ENCODE results near the gene KRT81. TPM values are rescaled to one million over a fixed set of nuclear protein-coding genes. Genes with fewer than 3 reads are reported as not detected.
"Not testable (repeated sequence)": the region's sequence is repeated elsewhere in the genome, so short reads cannot be mapped to it uniquely, and the experiment has no call there.

Gene KRT81
- total RNA-seq, 2 experiments from 2014 or later = not detected

DNA sequence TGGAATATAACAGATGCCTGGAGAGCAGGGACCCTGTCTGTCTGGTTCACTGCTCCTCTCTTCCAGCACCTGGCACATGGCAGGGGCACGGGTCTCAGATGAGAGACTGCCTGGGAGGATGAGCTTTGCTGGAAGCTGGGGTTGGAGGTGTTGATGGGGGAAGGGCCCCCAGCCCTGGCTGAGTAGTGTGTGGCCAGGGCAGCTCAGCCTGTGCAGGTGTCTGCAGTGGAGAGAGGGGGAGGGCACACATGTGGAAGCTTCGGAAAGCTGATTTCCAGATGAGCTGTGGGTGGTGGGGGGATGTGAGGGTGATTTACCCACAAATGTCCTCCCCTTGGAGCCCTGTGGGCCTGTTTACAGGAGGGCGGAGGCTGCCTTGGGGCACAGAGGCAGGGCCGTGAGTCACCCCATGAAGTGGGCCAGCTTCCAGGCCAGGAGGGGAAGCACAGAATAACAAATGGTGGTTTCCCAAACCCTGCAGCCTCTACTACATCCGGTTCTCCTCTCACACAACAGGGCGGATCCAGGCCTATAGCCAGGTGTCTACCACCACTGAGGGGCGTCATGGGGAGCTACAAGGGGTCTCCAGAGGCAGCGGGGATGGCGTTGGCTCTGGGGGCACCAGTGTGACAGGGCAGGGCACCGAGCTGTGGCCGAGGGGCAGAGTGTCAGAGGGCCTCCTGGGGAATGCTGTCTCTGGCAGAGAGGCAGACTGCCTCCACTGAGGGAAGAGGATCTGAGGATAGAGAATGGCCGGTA is 47.3 kb downstream of the KRT81 start:
- H3K36me3 Mint-ChIP-seq (ENCODE audit: low read depth) = peaks cover 3% of the 10 kb centered on the region
- POLR2A ChIA-PET = interaction anchor here (1.0 to 2.3 kb wide), 5 partner anchors 9 to 21 kb away, joined by 3 to 7 read pairs (median 4); no protein-coding TSS in a partner anchor
- H3K4me1 Mint-ChIP-seq = peaks cover 56% of the 10 kb centered on the region
- CTCF ChIA-PET = interaction anchor here (1.2 to 3.3 kb wide), 5 partner anchors 7 to 100 kb away, joined by 3 to 32 read pairs (median 5); no protein-coding TSS in a partner anchor
- peak overlapping the region; percentile 89 for H3K27ac Mint-ChIP-seq
- no peaks in the 10 kb centered on the region for H3K9me3 Mint-ChIP-seq
- H3K4me3 Mint-ChIP-seq = peak overlapping the region; percentile 66
- H3K27me3 Mint-ChIP-seq = peaks cover 6% of the 10 kb centered on the region
- peak; percentile 78 for DNase-seq

DNA sequence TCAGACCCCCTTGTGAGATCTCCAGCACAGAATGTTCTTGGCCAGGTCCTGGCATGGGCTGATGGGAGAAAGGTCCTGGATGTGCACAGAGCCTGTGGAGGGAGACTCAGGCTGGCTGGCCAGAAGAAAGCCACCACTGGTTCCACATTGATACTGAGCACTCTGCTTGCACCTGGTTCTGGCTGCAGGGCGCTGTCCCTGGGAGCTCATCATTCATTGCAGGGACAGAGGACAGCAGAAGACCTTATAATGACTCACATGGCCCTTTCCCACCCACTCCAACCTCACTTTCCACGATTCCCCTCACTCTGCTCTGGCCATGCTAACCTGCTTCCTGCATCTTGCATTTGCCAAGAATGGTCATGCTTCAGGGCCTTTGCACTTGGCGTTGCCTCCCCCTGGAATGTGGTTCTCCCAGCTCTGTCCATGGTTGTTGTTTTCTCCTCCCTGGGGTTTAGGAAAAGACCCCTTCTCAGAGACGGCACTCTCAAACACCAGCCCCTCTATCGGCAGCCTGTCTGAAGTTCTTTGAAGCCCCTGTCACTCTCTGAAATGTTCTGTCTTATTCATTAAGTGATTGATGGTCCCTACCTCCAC is 48.0 kb downstream of the KRT81 start:
- Mint-ChIP-seq H3K27me3 (peaks cover 7% of the 10 kb centered on the region), H3K36me3 (ENCODE audit: low read depth) (peaks cover 3% of the 10 kb centered on the region), H3K4me3 (no peak overlapping the region), H3K9me3 (no peaks in the 10 kb centered on the region), H3K4me1 (peaks cover 56% of the 10 kb centered on the region), H3K27ac (peak overlapping the region; percentile 89)
- ChIA-PET CTCF (interaction anchor here (1.2 to 3.3 kb wide), 3 partner anchors 8 to 35 kb away, joined by 5 to 32 read pairs (median 11); no protein-coding TSS in a partner anchor), POLR2A (interaction anchor here (1.0 to 2.3 kb wide), 5 partner anchors 10 to 21 kb away, joined by 3 to 7 read pairs (median 4); no protein-coding TSS in a partner anchor)
- DNase-seq = no peak

DNA sequence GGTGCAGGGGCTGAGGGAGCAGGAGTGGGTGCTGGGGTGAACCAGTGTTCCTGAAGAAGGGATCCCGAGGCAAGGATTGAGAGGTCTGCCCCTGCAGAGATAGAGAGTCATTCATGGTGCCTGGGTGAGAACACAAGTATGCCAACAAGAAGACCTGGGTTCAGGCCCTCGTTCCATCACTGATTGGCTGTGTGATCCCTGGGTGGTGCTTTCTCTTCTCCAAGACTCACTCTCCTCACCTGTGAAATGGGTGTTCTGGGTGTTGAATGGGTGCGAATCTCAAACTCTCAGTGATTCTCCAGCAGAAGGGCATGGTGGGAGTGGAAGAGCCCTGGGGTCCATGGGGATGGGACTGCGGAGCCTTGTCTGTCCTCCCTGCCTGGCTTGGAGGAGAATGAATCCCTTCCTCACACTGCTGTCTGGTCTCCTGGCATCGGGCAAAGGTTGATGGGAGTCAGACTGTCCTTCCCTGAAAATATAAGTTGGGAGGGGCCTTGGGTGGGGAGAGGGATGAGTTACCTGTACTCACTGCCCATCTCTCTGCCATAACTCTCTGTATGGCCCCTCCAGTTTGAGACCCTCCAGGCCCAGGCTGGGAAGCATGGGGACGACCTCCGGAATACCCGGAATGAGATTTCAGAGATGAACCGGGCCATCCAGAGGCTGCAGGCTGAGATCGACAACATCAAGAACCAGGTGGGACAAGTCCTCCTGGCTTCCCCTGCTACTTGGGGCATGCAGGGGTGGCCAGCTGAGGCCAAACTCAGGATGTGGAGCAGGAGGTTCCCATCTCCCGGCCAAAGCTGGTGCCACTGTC is 48.7 kb downstream of the KRT81 start:
- CTCF ChIA-PET = interaction anchor here (1.2 kb wide), 1 partner anchor 9 kb away, joined by 5 read pairs; no protein-coding TSS in a partner anchor
- H3K36me3 Mint-ChIP-seq (ENCODE audit: low read depth) = peaks cover 3% of the 10 kb centered on the region

GRCh38 chr12:52241205-52241842 is 50.0 kb downstream of the KRT81 start:
- Mint-ChIP-seq H3K36me3 (ENCODE audit: low read depth) (peaks cover 3% of the 10 kb centered on the region), H3K4me3 (no peak overlapping the region), H3K27ac (no peak overlapping the region), H3K9me3 (no peaks in the 10 kb centered on the region), H3K4me1 (peaks cover 38% of the 10 kb centered on the region), H3K27me3 (peaks cover 7% of the 10 kb centered on the region)
- CTCF ChIA-PET = interaction anchor here (0.6 kb wide), 1 partner anchor 69 kb away, joined by 3 read pairs; no protein-coding TSS in a partner anchor
- DNase-seq = no peak
- POLR2A ChIA-PET = no interaction called here

More for the DNA sequence above, 48.7 kb downstream of the KRT81 start:
- H3K9me3 Mint-ChIP-seq = no peaks in the 10 kb centered on the region
- H3K27ac Mint-ChIP-seq = no peak overlapping the region
- DNase-seq = no peak
- peaks cover 7% of the 10 kb centered on the region for H3K27me3 Mint-ChIP-seq
- H3K4me3 Mint-ChIP-seq = no peak overlapping the region
- H3K4me1 Mint-ChIP-seq = peaks cover 51% of the 10 kb centered on the region
- POLR2A ChIA-PET = interaction anchor here (1.1 to 2.3 kb wide), 2 partner anchors 16 to 22 kb away, joined by 3 to 7 read pairs; no protein-coding TSS in a partner anchor

GRCh38 chr12:52240247-52240646 is 51.1 kb downstream of the KRT81 start:
- H3K4me3 Mint-ChIP-seq; H3K27ac Mint-ChIP-seq; H3K36me3 Mint-ChIP-seq (ENCODE audit: low read depth); POLR2A ChIA-PET; DNase-seq; H3K9me3 Mint-ChIP-seq: not testable (repeated sequence)
- peaks cover 11% of the 10 kb centered on the region for H3K27me3 Mint-ChIP-seq
- CTCF ChIA-PET = interaction anchor here (1.1 kb wide), 1 partner anchor 18 kb away, joined by 3 read pairs; no protein-coding TSS in a partner anchor
- peaks cover 27% of the 10 kb centered on the region for H3K4me1 Mint-ChIP-seq

DNA sequence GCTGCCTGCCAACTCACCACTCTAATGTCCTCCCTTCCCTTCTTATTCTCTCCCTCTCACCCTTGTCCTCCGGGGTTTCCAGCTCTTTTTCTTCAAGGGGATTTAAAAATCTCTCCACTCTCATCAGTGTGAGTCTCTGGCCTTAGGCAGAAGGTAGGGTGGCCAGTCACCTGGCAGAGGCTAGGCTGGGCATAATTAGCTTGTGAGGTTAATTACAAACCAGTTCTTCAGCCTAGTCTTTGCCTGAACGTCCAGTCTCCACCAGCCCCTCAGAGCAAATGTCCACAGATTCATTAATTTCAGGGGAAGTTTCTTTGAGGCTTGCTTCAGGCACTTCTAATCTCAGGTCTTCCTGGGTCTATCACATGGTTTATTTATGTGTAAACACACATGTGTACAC is 51.6 kb downstream of the KRT81 start:
- ChIA-PET CTCF (interaction anchor here (1.1 kb wide), 1 partner anchor 18 kb away, joined by 3 read pairs; no protein-coding TSS in a partner anchor), POLR2A (no interaction called here)
- H3K27me3 Mint-ChIP-seq = peaks cover 12% of the 10 kb centered on the region
- DNase-seq = no peak
- H3K9me3 Mint-ChIP-seq = no peaks in the 10 kb centered on the region
- peaks cover 3% of the 10 kb centered on the region for H3K36me3 Mint-ChIP-seq (ENCODE audit: low read depth)
- no peak overlapping the region for H3K4me3 Mint-ChIP-seq
- no peak overlapping the region for H3K27ac Mint-ChIP-seq
- H3K4me1 Mint-ChIP-seq = peaks cover 22% of the 10 kb centered on the region

GRCh38 chr12:52238916-52239646 is 52.3 kb downstream of the KRT81 start:
- no peak overlapping the region for H3K4me3 Mint-ChIP-seq
- peaks cover 18% of the 10 kb centered on the region for H3K27me3 Mint-ChIP-seq
- no peak for DNase-seq
- H3K27ac Mint-ChIP-seq = no peak overlapping the region
- H3K36me3 Mint-ChIP-seq (ENCODE audit: low read depth) = no peaks in the 10 kb centered on the region
- H3K4me1 Mint-ChIP-seq = peaks cover 15% of the 10 kb centered on the region
- POLR2A ChIA-PET = interaction anchor here (3.2 kb wide), 1 partner anchor 13 kb away, joined by 16 read pairs; no protein-coding TSS in a partner anchor
- CTCF ChIA-PET = interaction anchor here (1.1 to 2.3 kb wide), 2 partner anchors 17 to 40 kb away, joined by 3 to 9 read pairs; no protein-coding TSS in a partner anchor
- H3K9me3 Mint-ChIP-seq = no peaks in the 10 kb centered on the region

DNA sequence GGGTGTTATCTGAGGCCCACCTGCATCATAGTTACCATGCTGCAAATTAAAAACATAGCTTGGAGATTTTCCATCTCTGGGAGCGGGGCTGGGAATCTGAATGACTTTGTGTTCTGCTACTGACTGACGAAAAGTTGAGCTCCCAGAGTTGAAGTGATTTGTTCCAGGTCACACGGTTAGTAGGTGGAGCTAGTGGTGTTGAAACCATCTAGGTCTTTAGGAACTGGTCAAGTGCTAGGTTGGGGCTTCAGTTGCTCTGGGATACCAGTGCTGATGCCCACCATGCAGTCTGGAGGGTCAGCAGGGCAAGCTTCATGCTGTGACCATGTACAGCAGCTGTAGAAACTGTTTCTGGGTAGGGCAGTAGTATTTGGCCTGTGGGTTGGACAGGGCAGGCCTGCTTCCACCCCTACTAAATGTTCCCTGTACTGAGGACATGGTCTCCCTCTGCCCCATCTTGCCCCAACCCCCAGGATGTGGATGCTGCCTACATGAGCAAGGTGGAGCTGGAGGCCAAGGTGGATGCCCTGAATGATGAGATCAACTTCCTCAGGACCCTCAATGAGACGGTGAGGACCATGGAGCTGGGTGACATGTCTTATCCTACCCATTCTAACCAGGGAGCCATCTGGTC is 53.0 kb downstream of the KRT81 start:
- ChIA-PET CTCF (interaction anchor here (0.8 to 2.3 kb wide), 4 partner anchors 8 to 41 kb away, joined by 3 to 9 read pairs (median 4); no protein-coding TSS in a partner anchor), POLR2A (interaction anchor here (3.2 kb wide), 1 partner anchor 13 kb away, joined by 16 read pairs; no protein-coding TSS in a partner anchor)
- H3K9me3 Mint-ChIP-seq = no peaks in the 10 kb centered on the region
- no peak overlapping the region for H3K4me3 Mint-ChIP-seq
- H3K36me3 Mint-ChIP-seq (ENCODE audit: low read depth) = no peaks in the 10 kb centered on the region
- H3K27ac Mint-ChIP-seq = no peak overlapping the region
- H3K27me3 Mint-ChIP-seq = peaks cover 22% of the 10 kb centered on the region
- peaks cover 8% of the 10 kb centered on the region for H3K4me1 Mint-ChIP-seq
- DNase-seq = no peak

- CTCF ChIA-PET = interaction anchor here (1.2 to 2.3 kb wide), 3 partner anchors 15 to 43 kb away, joined by 3 to 9 read pairs (median 5); no protein-coding TSS in a partner anchor
- Mint-ChIP-seq H3K9me3 (no peaks in the 10 kb centered on the region), H3K4me3 (no peak overlapping the region), H3K36me3 (ENCODE audit: low read depth) (no peaks in the 10 kb centered on the region), H3K4me1 (no peaks in the 10 kb centered on the region), H3K27ac (no peak overlapping the region), H3K27me3 (peaks cover 36% of the 10 kb centered on the region)
- DNase-seq = no peak
- POLR2A ChIA-PET = interaction anchor here (3.2 kb wide), 1 partner anchor 15 kb away, joined by 16 read pairs; no protein-coding TSS in a partner anchor
Observed at GRCh38 chr12:52236386-52237050, 54.8 kb downstream of the KRT81 start.
